GM23248 (cell line): ENCODE results near the gene PPP1R26. TPM values are rescaled to one million over a fixed set of nuclear protein-coding genes. Genes with fewer than 3 reads are reported as not detected.

ENCODE experiments used
- DNase-seq: peaks from one replicate; pipeline ENCODE4 v3.0.0-alpha.2; 2015
- H2AFZ ChIP-seq: fragments of 200-600 bp; sonication (generic); 2 replicates; pipeline ENCODE4 v1.6.1; 2016; ENCODE audit warnings: antibody characterized with exemption
- H3F3A ChIP-seq: fragments of 200-600 bp; sonication (generic); 2 replicates; pipeline ENCODE4 v1.6.1; 2016; ENCODE audit warnings: mild to moderate bottlenecking, antibody characterized with exemption, mixed run types; ENCODE audit not compliant: insufficient read depth
- H3K27ac ChIP-seq: fragments of 200-600 bp; sonication (generic); 2 replicates; pipeline ENCODE4 v1.5.1; 2016; ENCODE audit warnings: mild to moderate bottlenecking
- H3K27me3 ChIP-seq: fragments of 200-600 bp; sonication (generic); replicated peaks from 2 replicates; pipeline ENCODE4 v1.6.1; 2016; ENCODE audit warnings: mild to moderate bottlenecking; ENCODE audit not compliant: insufficient read depth
- H3K36me3 ChIP-seq: fragments of 200-600 bp; sonication (generic); 2 replicates; pipeline ENCODE4 v1.6.1; 2016; ENCODE audit warnings: low read depth, mild to moderate bottlenecking
- H3K4me1 ChIP-seq: fragments of 200-600 bp; sonication (generic); 2 replicates; pipeline ENCODE4 v1.6.1; 2016; ENCODE audit warnings: mild to moderate bottlenecking; ENCODE audit not compliant: insufficient read depth
- H3K4me2 ChIP-seq: fragments of 200-600 bp; sonication (generic); one replicate; pipeline ENCODE4 v1.6.1; 2016; ENCODE audit warnings: mild to moderate bottlenecking; ENCODE audit not compliant: unreplicated experiment
- H3K4me3 ChIP-seq: fragments of 200-600 bp; sonication (generic); 2 replicates; pipeline ENCODE4 v1.5.1; 2016; ENCODE audit warnings: mild to moderate bottlenecking
- H3K79me2 ChIP-seq: fragments of 200-600 bp; sonication (generic); 2 replicates; pipeline ENCODE4 v1.6.1; 2016; ENCODE audit warnings: mild to moderate bottlenecking; ENCODE audit not compliant: insufficient read depth
- H3K9ac ChIP-seq: fragments of 200-600 bp; sonication (generic); 2 replicates; pipeline ENCODE4 v1.6.1; 2016; ENCODE audit warnings: mild to moderate bottlenecking
- H3K9me2 ChIP-seq: fragments of 200-600 bp; sonication (generic); 2 replicates; pipeline ENCODE4 v1.6.1; 2016; ENCODE audit warnings: mixed run types, mild to moderate bottlenecking, moderate library complexity; ENCODE audit not compliant: insufficient read depth
- H3K9me3 ChIP-seq: fragments of 200-600 bp; sonication (generic); one replicate; pipeline ENCODE4 v1.6.1; 2017; ENCODE audit warnings: low read depth
- H4K20me1 ChIP-seq: fragments of 200-600 bp; sonication (generic); 2 replicates; pipeline ENCODE4 v1.6.0; 2016; ENCODE audit not compliant: insufficient read depth
- EZH2 ChIP-seq: fragments of 200-600 bp; sonication (generic); IDR thresholded peaks from 2 replicates; pipeline ENCODE4 v1.6.1; 2018; ENCODE audit warnings: antibody characterized with exemption, mild to moderate bottlenecking; ENCODE audit not compliant: insufficient read depth, poor library complexity, severe bottlenecking
- EZH2phosphoT487 ChIP-seq: fragments of 200-600 bp; sonication (generic); IDR thresholded peaks from 2 replicates; pipeline ENCODE4 v1.6.1; 2018; ENCODE audit warnings: antibody characterized with exemption, moderate library complexity, mild to moderate bottlenecking, low read depth; ENCODE audit not compliant: insufficient read depth
- WGBS, 2 experiments: methylation state at CpG; one replicate each; pipeline ENCODE4 v1.1.6; 2015 to 2017; ENCODE audit warnings: low lambda C conversion rate in 2 of 2, low coverage in 1 of 2; ENCODE audit errors: missing lambda C conversion rate in 2 of 2; 5-methylcytosine and 5-hydroxymethylcytosine counted together
- in situ Hi-C: fragments of 300-500 bp; cut with MboI; formaldehyde crosslinking; loops from 2 replicates; pipeline ENCODE4 v1.15.0; 2020
- polyA plus RNA-seq: library from polyadenylated mRNA; unstranded; fragments of >200 nt; fragmentation: Nextera tagmentation; extraction: Ambion mirVana; gene quantifications from 2 replicates; pipeline ENCODE4 v1.2.1, GENCODE V29; 2016
- total RNA-seq: library from RNA; depleted of rRNA; stranded (reverse); fragments of >200 nt; shearing (Covaris generic); gene quantifications from 2 replicates; pipeline ENCODE4 v1.2.3, GENCODE V29; 2014

PPP1R26 gene
- total and polyA plus RNA-seq, 2 experiments from 2014 or later, result 2.2 to 13.4 TPM

DNA sequence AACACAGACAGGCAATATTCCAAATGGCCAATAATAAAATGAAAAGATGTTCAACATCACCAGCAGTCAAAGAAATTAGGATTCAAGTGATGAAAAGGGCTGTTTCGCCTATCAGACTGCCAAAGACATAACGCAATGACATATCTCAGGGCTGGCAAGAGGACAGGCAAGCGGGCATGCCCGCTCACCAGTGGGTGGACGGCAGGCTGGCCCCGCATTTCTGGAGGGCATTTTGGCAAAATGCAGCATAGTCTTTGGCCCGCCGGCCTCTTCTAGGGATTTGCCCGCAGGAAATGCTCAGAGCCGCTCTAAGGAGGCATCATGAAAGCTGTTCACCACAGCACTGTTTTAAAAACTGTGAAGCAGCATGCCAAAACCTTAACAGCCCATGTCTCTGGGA, 1.4 kb upstream of the PPP1R26 start:
- in situ Hi-C loops, result no loop called here
- TF ChIP-seq EZH2 (no peak), EZH2phosphoT487 (no peak)
- Histone ChIP-seq H3K9ac (0 out of 2 replicates have a peak overlapping the region, but pooled peaks have one; percentile 30), H4K20me1 (no peaks in the 10 kb centered on the region), H3K9me3 (no peaks in the 10 kb centered on the region), H3K9me2 (no peaks in the 10 kb centered on the region), H3K4me1 (peaks cover 11% of the 10 kb centered on the region), H3K4me3 (no peak overlapping the region; the same call in 1 of the 2 replicates), H2AFZ (peak overlapping the region; percentile 51; the same call in 1 of the 2 replicates), H3K27ac (no peak overlapping the region), H3F3A (peaks cover 13% of the 10 kb centered on the region; the same call in 1 of the 2 replicates), H3K4me2 (no peak overlapping the region), H3K79me2 (peaks cover 19% of the 10 kb centered on the region), H3K36me3 (no peaks in the 10 kb centered on the region), H3K27me3 (no peaks in the 10 kb centered on the region)
- WGBS, 2 experiments, result 23 to 31% methylated on average over 10 of the region's 10 CpGs
- DNase-seq, result peak; percentile 37

DNA sequence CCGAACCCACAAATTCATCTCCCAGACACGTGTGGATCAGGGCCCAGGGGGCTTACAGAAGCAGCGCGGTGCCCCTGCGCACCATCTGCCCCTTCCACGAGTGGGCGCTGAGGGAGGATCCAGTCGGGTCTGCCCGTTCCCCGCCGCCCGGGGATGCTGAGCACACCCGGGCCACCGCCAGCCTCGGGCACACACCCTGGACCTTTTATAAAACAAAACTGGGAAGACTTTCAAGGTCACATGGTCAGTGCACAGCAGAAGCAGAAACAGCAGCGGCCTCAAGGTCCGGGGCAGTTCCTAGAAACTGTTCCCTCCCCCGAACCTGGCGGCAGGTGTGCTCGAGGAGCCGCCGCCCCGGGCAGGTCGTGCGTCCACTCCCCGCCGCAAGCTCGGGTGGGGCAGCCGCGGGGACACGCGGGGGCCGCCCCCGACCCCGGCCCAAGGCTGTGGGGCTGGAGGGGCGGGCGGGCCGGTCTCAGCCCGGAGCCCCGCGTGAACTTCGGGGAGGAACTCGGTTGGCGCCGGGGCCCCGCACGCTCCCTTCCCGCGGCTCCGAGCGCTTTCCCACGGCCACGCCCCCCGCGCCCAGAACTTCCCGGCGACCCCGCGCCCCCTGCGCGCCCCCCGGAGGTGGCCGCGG, 633 bp upstream of the PPP1R26 start:
- in situ Hi-C loops, result no loop called here
- H3K9me3 ChIP-seq, result no peaks in the 10 kb centered on the region
- H3K27me3 ChIP-seq, result no peaks in the 10 kb centered on the region
- H3K4me3 ChIP-seq, result peak overlapping the region; percentile 65
- peak overlapping the region; percentile 83 for H3K4me2 ChIP-seq
- TF ChIP-seq EZH2, result no peak
- no peak for TF ChIP-seq EZH2phosphoT487
- peaks cover 13% of the 10 kb centered on the region; the same call in 1 of the 2 replicates for H3F3A ChIP-seq
- H3K9ac ChIP-seq, result peak overlapping the region; percentile 30; the same call in 1 of the 2 replicates
- H3K36me3 ChIP-seq, result no peaks in the 10 kb centered on the region
- no peaks in the 10 kb centered on the region for H3K9me2 ChIP-seq
- peak; percentile 66 for DNase-seq
- peaks cover 20% of the 10 kb centered on the region for H3K79me2 ChIP-seq
- peaks cover 11% of the 10 kb centered on the region for H3K4me1 ChIP-seq
- no peak overlapping the region for H3K27ac ChIP-seq
- no peaks in the 10 kb centered on the region for H4K20me1 ChIP-seq
- 4 to 8% methylated on average over 35 to 43 of the region's 64 CpGs for WGBS, 2 experiments
- peak overlapping the region; percentile 51 for H2AFZ ChIP-seq

DNA sequence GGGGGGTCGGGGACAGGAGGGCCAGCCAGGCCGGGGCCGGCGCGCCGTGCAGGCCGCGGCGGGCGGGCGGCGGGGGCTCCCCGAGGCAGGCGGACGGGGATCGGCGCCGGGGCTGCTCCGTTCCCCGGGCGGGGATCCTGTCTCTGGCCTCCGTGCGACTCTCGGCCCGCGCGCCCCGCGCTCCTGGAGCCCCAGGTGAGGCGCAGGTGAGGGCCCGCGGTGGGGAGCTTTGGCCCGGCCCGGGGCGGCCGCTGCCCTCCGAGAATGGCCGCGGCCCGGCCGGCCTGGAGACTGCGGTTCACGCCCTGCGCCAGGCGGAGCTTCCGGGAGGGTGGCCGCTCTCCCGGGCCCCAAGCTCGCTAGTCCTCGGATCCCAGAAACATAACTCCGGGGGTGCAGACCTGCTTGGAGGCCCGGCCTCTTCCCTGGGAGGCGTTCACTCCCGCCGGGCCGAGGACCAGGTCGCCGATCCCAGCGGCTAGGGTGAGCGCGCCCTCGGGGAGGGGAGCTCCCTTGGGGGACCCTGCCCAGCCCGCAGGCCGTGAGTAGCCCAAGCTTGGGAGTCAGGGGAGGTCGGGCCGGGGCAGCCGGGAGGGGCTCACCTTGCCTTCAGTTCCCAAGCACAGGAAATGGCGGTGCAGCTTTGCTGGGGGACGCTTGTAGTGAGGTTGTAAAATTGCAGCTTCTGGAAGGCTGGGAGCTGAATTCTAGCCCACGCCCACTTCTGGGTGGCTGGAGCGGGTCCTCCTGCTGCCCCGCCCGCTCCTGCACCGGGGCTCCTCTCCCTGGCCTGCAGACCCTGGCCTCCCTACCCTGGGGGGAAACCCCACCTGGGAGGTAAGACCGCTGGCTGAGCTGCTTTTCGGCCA, 723 bp downstream of the PPP1R26 start:
- Histone ChIP-seq H2AFZ (peak overlapping the region; percentile 83), H3K36me3 (no peaks in the 10 kb centered on the region; the same call in 1 of the 2 replicates), H3K79me2 (peaks cover 20% of the 10 kb centered on the region), H3F3A (peaks cover 13% of the 10 kb centered on the region; the same call in 1 of the 2 replicates), H3K4me2 (peak overlapping the region; percentile 76), H3K4me1 (peaks cover 11% of the 10 kb centered on the region), H3K4me3 (peak overlapping the region; percentile 80), H4K20me1 (no peaks in the 10 kb centered on the region), H3K9me3 (no peaks in the 10 kb centered on the region), H3K27ac (no peak overlapping the region), H3K9ac (peak overlapping the region; percentile 76), H3K27me3 (no peaks in the 10 kb centered on the region), H3K9me2 (no peaks in the 10 kb centered on the region)
- in situ Hi-C loops, result no loop called here
- 3 to 5% methylated on average over 43 to 69 of the region's 76 CpGs for WGBS, 2 experiments
- peak; percentile 73 for DNase-seq
- no peak for TF ChIP-seq EZH2phosphoT487
- no peak for TF ChIP-seq EZH2

DNA sequence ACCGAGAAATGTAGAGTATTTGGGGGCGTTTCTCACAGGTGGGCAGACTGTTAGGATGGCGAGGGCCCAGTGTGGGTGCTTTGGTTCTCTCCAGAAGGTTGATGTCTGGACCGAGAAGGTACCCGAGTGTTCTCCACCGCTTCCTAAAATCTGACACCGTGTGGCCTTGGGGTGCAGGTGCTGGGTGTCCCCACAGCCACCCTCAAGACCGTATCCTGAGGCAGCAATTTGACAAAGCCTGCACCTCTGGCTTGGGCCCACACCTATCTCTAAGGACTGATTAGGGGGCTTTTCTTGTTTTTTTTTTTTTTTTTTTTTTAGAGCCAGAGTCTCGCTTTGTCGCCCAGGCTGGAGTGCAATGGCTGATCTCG, 1.3 kb downstream of the PPP1R26 start:
- in situ Hi-C loops, result no loop called here
- Histone ChIP-seq H3K9me3 (no peaks in the 10 kb centered on the region), H3F3A (peaks cover 13% of the 10 kb centered on the region; the same call in 1 of the 2 replicates), H3K9ac (peak overlapping the region; percentile 76), H3K27ac (no peak overlapping the region), H2AFZ (peak overlapping the region; percentile 83), H3K79me2 (peaks cover 20% of the 10 kb centered on the region), H4K20me1 (no peaks in the 10 kb centered on the region), H3K36me3 (no peaks in the 10 kb centered on the region; the same call in 1 of the 2 replicates), H3K27me3 (no peaks in the 10 kb centered on the region), H3K9me2 (no peaks in the 10 kb centered on the region), H3K4me1 (peaks cover 11% of the 10 kb centered on the region), H3K4me2 (peak overlapping the region; percentile 76), H3K4me3 (peak overlapping the region; percentile 80)
- no peak for DNase-seq
- TF ChIP-seq EZH2phosphoT487, result no peak
- TF ChIP-seq EZH2, result no peak
- WGBS, 2 experiments, result 82 to 85% methylated on average over 11 of the region's 11 CpGs
